Measurements from ENCODE around the gene NR1H2.
A peak's percentile ranks its signal among the peaks of the same experiment; 100 is the strongest.
"Not testable (repeated sequence)": the region's sequence is repeated elsewhere in the genome, so short reads cannot be mapped to it uniquely, and the experiment has no call there.

The NR1H2 gene

GRCh38 chr19:50378863-50379236 lies 2.6 kb downstream of the NR1H2 start:
- DNase-seq (ENCODE audit: low spot score), result no peak

- DNase-seq (ENCODE audit: low spot score), result no peak
Measured at GRCh38 chr19:50379602-50380001, 3.3 kb downstream of the NR1H2 start.

- DNase-seq (ENCODE audit: low spot score), result no peak
Measured at GRCh38 chr19:50380137-50380536, 3.9 kb downstream of the NR1H2 start.

- DNase-seq (ENCODE audit: low spot score), result no peak
Measured at GRCh38 chr19:50380751-50381151, 4.5 kb downstream of the NR1H2 start.

GRCh38 chr19:50381881-50382729 lies 5.8 kb downstream of the NR1H2 start:
- DNase-seq (ENCODE audit: low spot score), result no peak

GRCh38 chr19:50383001-50383851 lies 7.0 kb downstream of the NR1H2 start:
- DNase-seq (ENCODE audit: low spot score), result no peak

GRCh38 chr19:50383852-50384684 lies 7.8 kb downstream of the NR1H2 start, which contains the start of gene POLD1:
POLD1 (plus strand) TSS chr19:50384347; CDS start chr19:50398852, 14,505 bp downstream.
- peak; percentile 99 for DNase-seq (ENCODE audit: low spot score)

- DNase-seq (ENCODE audit: low spot score), result no peak
Measured at GRCh38 chr19:50384685-50385535, 8.7 kb downstream of the NR1H2 start.

GRCh38 chr19:50387176-50387867 lies 11.1 kb downstream of the NR1H2 start:
- DNase-seq (ENCODE audit: low spot score), result no peak

- no peak for DNase-seq (ENCODE audit: low spot score)
Measured at GRCh38 chr19:50387868-50388245, 11.6 kb downstream of the NR1H2 start.

GRCh38 chr19:50390295-50390694 lies 14.0 kb downstream of the NR1H2 start:
- not testable (repeated sequence) for DNase-seq (ENCODE audit: low spot score)

GRCh38 chr19:50390952-50391351 lies 14.7 kb downstream of the NR1H2 start:
- DNase-seq (ENCODE audit: low spot score), result not testable (repeated sequence)

- DNase-seq (ENCODE audit: low spot score), result no peak
Measured at GRCh38 chr19:50392759-50393158, 16.5 kb downstream of the NR1H2 start.

- no peak for DNase-seq (ENCODE audit: low spot score)
Measured at GRCh38 chr19:50393589-50393988, 17.3 kb downstream of the NR1H2 start.

- no peak for DNase-seq (ENCODE audit: low spot score)
Measured at GRCh38 chr19:50394017-50394416, 17.8 kb downstream of the NR1H2 start.

GRCh38 chr19:50398675-50399367 lies 22.6 kb downstream of the NR1H2 start:
- DNase-seq (ENCODE audit: low spot score), result no peak

GRCh38 chr19:50399368-50399745 lies 23.1 kb downstream of the NR1H2 start:
- DNase-seq (ENCODE audit: low spot score), result no peak

GRCh38 chr19:50401605-50402450 lies 25.6 kb downstream of the NR1H2 start:
- DNase-seq (ENCODE audit: low spot score), result no peak

Measured in germinal center (tissue), 1 donor.